HepG2 (cell line): ENCODE results near the gene VGF. TPM values are rescaled to one million over a fixed set of nuclear protein-coding genes. Genes with fewer than 3 reads are reported as not detected.

ENCODE experiments used
- ATF7 ChIP-seq, 2 experiments: fragments of 450-650 bp in 1 of 2; sonication (generic) in 1 of 2; formaldehyde crosslinking in 1 of 2; IDR thresholded peaks; 2 replicates each; pipeline versions ENCODE4 v1.4.0 to v1.6.1; 2016 to 2020; ENCODE audit warnings: antibody characterized with exemption in 1 of 2, mild to moderate bottlenecking in 1 of 2, missing genetic modification reagents in 1 of 2
- BHLHE40 ChIP-seq: IDR thresholded peaks from 2 replicates; pipeline ENCODE4 v1.6.1; 2011; ENCODE audit warnings: low read length, improper control_type of control experiment
- DBP ChIP-seq: sonication (generic); formaldehyde crosslinking; IDR thresholded peaks from 2 replicates; pipeline ENCODE4 v1.4.0; 2020; ENCODE audit warnings: missing genetic modification reagents; ENCODE audit errors: not compliant biosample characterization
- EED ChIP-seq: sonication (generic); formaldehyde crosslinking; IDR thresholded peaks from 2 replicates; pipeline ENCODE4 v1.5.0; 2020; ENCODE audit warnings: mild to moderate bottlenecking, missing genetic modification reagents
- FOSL2 ChIP-seq: sonication (generic); formaldehyde crosslinking; IDR thresholded peaks from 2 replicates; pipeline ENCODE4 v1.4.0; 2020; ENCODE audit warnings: missing genetic modification reagents
- ISX ChIP-seq: sonication (generic); formaldehyde crosslinking; conservative IDR thresholded peaks from 2 replicates; pipeline ENCODE4 v1.5.0; 2020; ENCODE audit warnings: missing genetic modification reagents
- KLF6 ChIP-seq: IDR thresholded peaks from 2 replicates; pipeline ENCODE4 v1.8.0; 2016; ENCODE audit warnings: missing biosample characterization, missing genetic modification reagents
- MIER3 ChIP-seq: IDR thresholded peaks from 2 replicates; pipeline ENCODE4 v1.6.1; 2016; ENCODE audit warnings: missing compliant biosample characterization, borderline replicate concordance
- MLLT10 ChIP-seq: sonication (generic); formaldehyde crosslinking; IDR thresholded peaks from 2 replicates; pipeline ENCODE4 v1.4.0; 2020; ENCODE audit warnings: missing genetic modification reagents
- NCOA2 ChIP-seq: sonication (generic); formaldehyde crosslinking; IDR thresholded peaks from 2 replicates; pipeline ENCODE4 v1.8.0; 2022; ENCODE audit warnings: inconsistent platforms
- PAF1 ChIP-seq: IDR thresholded peaks from 2 replicates; pipeline ENCODE4 v1.6.1; 2016; ENCODE audit warnings: missing genetic modification reagents, missing compliant biosample characterization
- SALL1 ChIP-seq: sonication (generic); formaldehyde crosslinking; IDR thresholded peaks from 2 replicates; pipeline ENCODE4 v1.8.0; 2022; ENCODE audit warnings: mild to moderate bottlenecking, missing genetic modification reagents
- TEAD3 ChIP-seq: optimal IDR thresholded peaks from 2 replicates; pipeline ENCODE3; 2016; ENCODE audit warnings: borderline replicate concordance
- ZC3H4 ChIP-seq: sonication (generic); formaldehyde crosslinking; IDR thresholded peaks from 2 replicates; pipeline ENCODE4 v1.4.0; 2020; ENCODE audit warnings: missing genetic modification reagents, borderline replicate concordance
- ZFP36 ChIP-seq: fragments of 150-350 bp; IDR thresholded peaks from 2 replicates; pipeline ENCODE4 v1.6.1; 2018; ENCODE audit warnings: borderline replicate concordance, low read length, low read depth; ENCODE audit not compliant: partially characterized antibody
- ZNF160 ChIP-seq: sonication (generic); formaldehyde crosslinking; IDR thresholded peaks from 2 replicates; pipeline ENCODE4 v1.8.0; 2022; ENCODE audit warnings: mild to moderate bottlenecking, inconsistent platforms, missing genetic modification reagents
- ZNF18 ChIP-seq: sonication (generic); formaldehyde crosslinking; IDR thresholded peaks from 2 replicates; pipeline ENCODE4 v1.8.0; 2022; ENCODE audit warnings: mild to moderate bottlenecking, missing genetic modification reagents; ENCODE audit not compliant: insufficient replicate concordance
- ZNF20 ChIP-seq: sonication (generic); formaldehyde crosslinking; IDR thresholded peaks from 2 replicates; pipeline ENCODE4 v1.4.0; 2020; ENCODE audit warnings: mild to moderate bottlenecking, moderate library complexity, missing genetic modification reagents
- ZNF430 ChIP-seq: sonication (generic); formaldehyde crosslinking; IDR thresholded peaks from 2 replicates; pipeline ENCODE4 v1.9.0; 2021; ENCODE audit warnings: mild to moderate bottlenecking, missing genetic modification reagents
- ZNF446 ChIP-seq: sonication (generic); formaldehyde crosslinking; IDR thresholded peaks from 2 replicates; pipeline ENCODE4 v1.5.0; 2020; ENCODE audit warnings: mild to moderate bottlenecking, missing genetic modification reagents
- ZNF646 ChIP-seq: sonication (generic); formaldehyde crosslinking; IDR thresholded peaks from 2 replicates; pipeline ENCODE4 v1.9.0; 2021; ENCODE audit warnings: mild to moderate bottlenecking, missing genetic modification reagents
- ZNF776 ChIP-seq: sonication (generic); formaldehyde crosslinking; IDR thresholded peaks from 2 replicates; pipeline ENCODE4 v1.4.0; 2020; ENCODE audit warnings: mild to moderate bottlenecking, missing genetic modification reagents
- polyA plus RNA-seq, 8 experiments: library from polyadenylated mRNA; depleted of rRNA in 3 of 8; stranded (reverse) in 7 of 8; unstranded in 1 of 8; fragments of >200 nt; fragmentation: Illumina TruSeq in 4 of 8; extraction: Trizol in 4 of 8; gene quantifications; 2 replicates each; pipeline versions ENCODE4 v1.2.1 to v1.2.3, GENCODE V29; 2011 to 2016; ENCODE audit warnings: low read depth in 4 of 8, missing spikeins in 1 of 8, mixed read lengths in 1 of 8; ENCODE audit not compliant: insufficient read depth in 1 of 8
- total RNA-seq, 5 experiments: library from RNA; depleted of rRNA; stranded (reverse); fragments of >200 nt; fragmentation: Illumina TruSeq; extraction: Trizol; gene quantifications; 2 replicates each; pipeline ENCODE4 v1.2.3, GENCODE V29; 2016; ENCODE audit warnings: low read depth in 1 of 5

Gene VGF
- total and polyA plus RNA-seq, 2 of the 13 experiments (the other 11 are each of a cell fraction or from before 2014, with no cell fraction given): 0.12 to 0.46 TPM

- TF ChIP-seq ZNF160 (no peak), ZNF646 (CRISPR knock-in tag) (no peak), ZNF446 (CRISPR knock-in tag) (no peak; the same call in 1 of the 2 replicates), ATF7 (IDR thresholded peaks at IDR 0.05) (no peak), ATF7 (CRISPR knock-in tag; IDR thresholded peaks at IDR 0.05) (no peak), SALL1 (peak; percentile 83), DBP (CRISPR knock-in tag) (no peak), ISX (no peak), MIER3 (CRISPR knock-in tag) (0 out of 2 replicates have a peak, but pooled peaks have one; percentile 20), BHLHE40 (peak; percentile 26; the same call in 1 of the 2 replicates), FOSL2 (peak; percentile 78), KLF6 (CRISPR knock-in tag) (peak; percentile 36; the same call in 1 of the 2 replicates), MLLT10 (CRISPR knock-in tag) (no peak), ZNF20 (CRISPR knock-in tag) (no peak), ZFP36 (no peak), ZC3H4 (CRISPR knock-in tag) (peak; percentile 78; the same call in 1 of the 2 replicates), PAF1 (CRISPR knock-in tag) (no peak), ZNF430 (CRISPR knock-in tag) (peak; percentile 75; the same call in 1 of the 2 replicates), TEAD3 (CRISPR knock-in tag) (peak; percentile 81), ZNF18 (CRISPR knock-in tag) (peak; percentile 47), NCOA2 (peak; percentile 65), EED (CRISPR knock-in tag) (no peak), ZNF776 (CRISPR knock-in tag) (no peak)
These were observed 42.3 kb downstream of the VGF start (continued) for GRCh38 chr7:101122933-101123702.
